Karpas-422 (cell line): ENCODE measurements around the gene LCMT1. TPM values are rescaled to one million over a fixed set of nuclear protein-coding genes. Genes with fewer than 3 reads are reported as not detected.
A peak's percentile ranks its signal among the peaks of the same experiment; 100 is the strongest.
"Not testable (repeated sequence)": the region's sequence is repeated elsewhere in the genome, so short reads cannot be mapped to it uniquely, and the experiment has no call there.

Experiments
- DNase-seq: peaks from one replicate; pipeline ENCODE4 v3.0.0-alpha.2; 2015
- H2AFZ ChIP-seq: fragments of 200-600 bp; sonication (generic); 2 replicates; pipeline ENCODE4 v1.6.1; 2014; ENCODE audit warnings: antibody characterized with exemption, low read length, mixed read lengths
- H3K27ac ChIP-seq: fragments of 200-600 bp; sonication (generic); 2 replicates; pipeline ENCODE4 v1.5.1; 2014; ENCODE audit warnings: mild to moderate bottlenecking, low read length, moderate library complexity
- H3K27me3 ChIP-seq: fragments of 200-600 bp; sonication (generic); 2 replicates; pipeline ENCODE4 v1.6.1; 2014; ENCODE audit warnings: low read length, mixed read lengths
- H3K36me3 ChIP-seq: fragments of 200-600 bp; sonication (generic); 2 replicates; pipeline ENCODE4 v1.6.1; 2014; ENCODE audit warnings: low read length, mixed read lengths; ENCODE audit not compliant: insufficient read depth
- H3K4me1 ChIP-seq: fragments of 200-600 bp; sonication (generic); 2 replicates; pipeline ENCODE4 v1.6.1; 2014; ENCODE audit warnings: mild to moderate bottlenecking, low read length, mixed read lengths
- H3K4me2 ChIP-seq: fragments of 200-600 bp; sonication (generic); 2 replicates; pipeline ENCODE4 v1.6.1; 2014; ENCODE audit warnings: low read length, low read depth, mild to moderate bottlenecking; ENCODE audit not compliant: poor library complexity, severe bottlenecking
- H3K4me3 ChIP-seq: fragments of 200-600 bp; sonication (generic); 2 replicates; pipeline ENCODE4 v1.5.1; 2014; ENCODE audit warnings: mild to moderate bottlenecking, antibody characterized with exemption, low read length, mixed read lengths
- H3K79me2 ChIP-seq: fragments of 200-600 bp; sonication (generic); 2 replicates; pipeline ENCODE4 v1.6.1; 2014; ENCODE audit warnings: mild to moderate bottlenecking, low read length, mixed read lengths
- H3K9ac ChIP-seq: fragments of 200-600 bp; sonication (generic); 2 replicates; pipeline ENCODE4 v1.6.0; 2014; ENCODE audit warnings: low read length
- H3K9me2 ChIP-seq: fragments of 200-600 bp; sonication (generic), shearing (Covaris generic); replicated peaks from 2 replicates; pipeline ENCODE4 v1.6.0; 2014; ENCODE audit warnings: mild to moderate bottlenecking, low read length, moderate library complexity; ENCODE audit not compliant: insufficient read depth
- H3K9me3 ChIP-seq: fragments of 300-700, 200-600 bp; sonication (generic); 2 replicates; pipeline ENCODE4 v1.6.1; 2014; ENCODE audit warnings: low read length, mixed read lengths
- H4K20me1 ChIP-seq: fragments of 200-600 bp; sonication (generic); 2 replicates; pipeline ENCODE4 v1.6.1; 2014; ENCODE audit warnings: mild to moderate bottlenecking, antibody characterized with exemption, low read length, low read depth; ENCODE audit not compliant: insufficient read depth
- total RNA-seq: library from RNA; depleted of rRNA; stranded (reverse); fragments of >200 nt; shearing (Covaris generic); gene quantifications from 2 replicates; pipeline ENCODE4 v1.2.3, GENCODE V29; 2014; ENCODE audit warnings: low replicate concordance; rRNA removed

Gene LCMT1
- 29.1 and 31.5 TPM in 2 replicates for total RNA-seq

- H3K9ac ChIP-seq = peak within 1 kb of the TSS; percentile 87
- DNase-seq = peak; percentile 99
- peak within 1 kb of the TSS; percentile 85; the same call in 1 of the 2 replicates for H2AFZ ChIP-seq
- peaks cover 31% of the 10 kb centered on the region for H3K4me1 ChIP-seq
- peaks cover 65% of the 10 kb centered on the region for H3K79me2 ChIP-seq
- no peaks in the 10 kb centered on the region for H3K9me3 ChIP-seq
- peak within 1 kb of the TSS; percentile 75 for H3K27ac ChIP-seq
- H3K4me2 ChIP-seq = peak within 1 kb of the TSS; percentile 97
- peak within 1 kb of the TSS; percentile 92 for H3K4me3 ChIP-seq
- no peaks in the 10 kb centered on the region for H3K27me3 ChIP-seq
- H3K36me3 ChIP-seq = no peaks in the 10 kb centered on the region
- H3K9me2 ChIP-seq = no peaks in the 10 kb centered on the region
- H4K20me1 ChIP-seq = no peaks in the 10 kb centered on the region
Measured at GRCh38 chr16:25111403-25112166, at the start of gene LCMT1. TSS of gene LCMT1 (plus strand) at chr16:25111742. CDS start at chr16:25111884, 142 bp downstream.

GRCh38 chr16:25063102-25063501 is 48.4 kb upstream of the LCMT1 start:
- Histone ChIP-seq H3K9me3 (no peaks in the 10 kb centered on the region), H3K9ac (no peak overlapping the region), H4K20me1 (no peaks in the 10 kb centered on the region), H3K4me2 (peak overlapping the region; percentile 19), H3K27ac (no peak overlapping the region), H3K36me3 (no peaks in the 10 kb centered on the region), H3K27me3 (no peaks in the 10 kb centered on the region), H3K4me3 (no peak overlapping the region), H3K9me2 (no peaks in the 10 kb centered on the region), H3K79me2 (no peaks in the 10 kb centered on the region), H3K4me1 (peaks cover 42% of the 10 kb centered on the region), H2AFZ (no peak overlapping the region)
- no peak for DNase-seq

- Histone ChIP-seq H2AFZ (no peak overlapping the region), H3K4me3 (no peak overlapping the region)
Measured at GRCh38 chr16:25063865-25064264, 47.7 kb upstream of the LCMT1 start.

GRCh38 chr16:25064281-25064680 is 47.3 kb upstream of the LCMT1 start:
- DNase-seq, H3K9me2 ChIP-seq, H3K9ac ChIP-seq, H4K20me1 ChIP-seq, H2AFZ ChIP-seq, H3K4me2 ChIP-seq, H3K9me3 ChIP-seq, H3K36me3 ChIP-seq, H3K27me3 ChIP-seq, H3K4me3 ChIP-seq, H3K79me2 ChIP-seq, H3K27ac ChIP-seq: not testable (repeated sequence)
- peaks cover 42% of the 10 kb centered on the region for H3K4me1 ChIP-seq

More at GRCh38 chr16:25063865-25064264, 47.7 kb upstream of the LCMT1 start:
- Histone ChIP-seq H3K4me2 (no peak overlapping the region), H3K79me2 (no peaks in the 10 kb centered on the region), H3K9me2 (no peaks in the 10 kb centered on the region), H3K27me3 (no peaks in the 10 kb centered on the region), H3K27ac (no peak overlapping the region), H3K36me3 (no peaks in the 10 kb centered on the region), H3K9me3 (no peaks in the 10 kb centered on the region), H4K20me1 (no peaks in the 10 kb centered on the region), H3K4me1 (peaks cover 42% of the 10 kb centered on the region), H3K9ac (no peak overlapping the region)
- no peak for DNase-seq

- H3K36me3 ChIP-seq = no peaks in the 10 kb centered on the region
- no peaks in the 10 kb centered on the region for H3K79me2 ChIP-seq
- no peak overlapping the region for H2AFZ ChIP-seq
- H3K27ac ChIP-seq = no peak overlapping the region
- H3K27me3 ChIP-seq = no peaks in the 10 kb centered on the region
- no peaks in the 10 kb centered on the region for H3K9me2 ChIP-seq
- H3K9ac ChIP-seq = no peak overlapping the region
- DNase-seq = no peak
- peaks cover 42% of the 10 kb centered on the region for H3K4me1 ChIP-seq
- no peak overlapping the region for H3K4me3 ChIP-seq
- no peak overlapping the region for H3K4me2 ChIP-seq
- H3K9me3 ChIP-seq = no peaks in the 10 kb centered on the region
- H4K20me1 ChIP-seq = no peaks in the 10 kb centered on the region
Measured at GRCh38 chr16:25064937-25065336, 46.6 kb upstream of the LCMT1 start.

- Histone ChIP-seq H3K9ac (peak overlapping the region; percentile 78), H2AFZ (peak overlapping the region; percentile 40; the same call in 1 of the 2 replicates), H3K4me2 (peak overlapping the region; percentile 72), H4K20me1 (no peaks in the 10 kb centered on the region), H3K9me2 (no peaks in the 10 kb centered on the region), H3K9me3 (no peaks in the 10 kb centered on the region), H3K79me2 (no peaks in the 10 kb centered on the region), H3K27ac (no peak overlapping the region), H3K36me3 (no peaks in the 10 kb centered on the region), H3K4me3 (peak overlapping the region; percentile 71; the same call in 1 of the 2 replicates), H3K27me3 (no peaks in the 10 kb centered on the region), H3K4me1 (peaks cover 36% of the 10 kb centered on the region)
- peak; percentile 73 for DNase-seq
Measured at GRCh38 chr16:25065899-25066298, 45.6 kb upstream of the LCMT1 start.

GRCh38 chr16:25066426-25066746 is 45.2 kb upstream of the LCMT1 start:
- no peaks in the 10 kb centered on the region for H3K9me2 ChIP-seq
- no peaks in the 10 kb centered on the region for H3K79me2 ChIP-seq
- peak overlapping the region; percentile 78 for H3K9ac ChIP-seq
- peak overlapping the region; percentile 40 for H2AFZ ChIP-seq
- no peak for DNase-seq
- no peaks in the 10 kb centered on the region for H4K20me1 ChIP-seq
- H3K4me3 ChIP-seq = peak overlapping the region; percentile 71
- peaks cover 32% of the 10 kb centered on the region for H3K4me1 ChIP-seq
- H3K27ac ChIP-seq = no peak overlapping the region
- no peaks in the 10 kb centered on the region for H3K27me3 ChIP-seq
- H3K9me3 ChIP-seq = no peaks in the 10 kb centered on the region
- no peaks in the 10 kb centered on the region for H3K36me3 ChIP-seq
- H3K4me2 ChIP-seq = peak overlapping the region; percentile 72

- Histone ChIP-seq H3K4me3 (peak overlapping the region; percentile 71), H3K4me2 (peak overlapping the region; percentile 72), H3K9me2 (no peaks in the 10 kb centered on the region), H3K27ac (no peak overlapping the region), H3K79me2 (no peaks in the 10 kb centered on the region), H2AFZ (peak overlapping the region; percentile 40), H3K27me3 (no peaks in the 10 kb centered on the region), H3K4me1 (peaks cover 28% of the 10 kb centered on the region), H4K20me1 (no peaks in the 10 kb centered on the region), H3K9ac (peak overlapping the region; percentile 78), H3K9me3 (no peaks in the 10 kb centered on the region), H3K36me3 (no peaks in the 10 kb centered on the region)
- DNase-seq = peak; percentile 93
Measured at GRCh38 chr16:25066747-25067631, 44.6 kb upstream of the LCMT1 start.
